ENCODE results near the gene NDUFV1. TPM values are rescaled to one million over a fixed set of nuclear protein-coding genes. Genes with fewer than 3 reads are reported as not detected.
"Not testable (repeated sequence)": the region's sequence is repeated elsewhere in the genome, so short reads cannot be mapped to it uniquely, and the experiment has no call there.

NDUFV1 gene
- total RNA-seq, 1 donor = 90.1 TPM

- H3K27me3 ChIP-seq (ENCODE audit: insufficient read depth, low read length); H3K9me3 ChIP-seq (ENCODE audit: low read depth, low read length); H3K4me3 ChIP-seq (ENCODE audit: low read length); H3K4me1 ChIP-seq (ENCODE audit: insufficient read depth, low read length): not testable (repeated sequence)
These were observed 54.0 kb downstream of the NDUFV1 start for GRCh38 chr11:67660752-67661151.

Other genes with a start within 250 kb of the NDUFV1 start
- gene CLCF1, start 233.3 kb upstream of the NDUFV1 start, total RNA-seq = 11.0 TPM
- gene RAD9A, start 214.9 kb upstream of the NDUFV1 start, total RNA-seq = 7.8 TPM
- gene PPP1CA, start 205.1 kb upstream of the NDUFV1 start, total RNA-seq = 126 TPM
- gene TBC1D10C, start 202.9 kb upstream of the NDUFV1 start, total RNA-seq = 51.6 TPM
- 3.3 TPM for gene CARNS1, start 191.3 kb upstream of the NDUFV1 start, total RNA-seq
- gene RPS6KB2, start 178.4 kb upstream of the NDUFV1 start, total RNA-seq = 52.1 TPM
- 137 TPM for gene PTPRCAP, start 169.3 kb upstream of the NDUFV1 start, total RNA-seq
- 28.1 TPM for gene CORO1B, start 163.5 kb upstream of the NDUFV1 start, total RNA-seq
- gene GPR152, start 154.2 kb upstream of the NDUFV1 start, total RNA-seq = not detected
- gene CABP4, start 151.6 kb upstream of the NDUFV1 start, total RNA-seq = 2.6 TPM
- 18.4 TPM for gene TMEM134, start 137.7 kb upstream of the NDUFV1 start, total RNA-seq
- 77.2 TPM for gene AIP, start 123.9 kb upstream of the NDUFV1 start, total RNA-seq
- gene PITPNM1, start 101.6 kb upstream of the NDUFV1 start, total RNA-seq = 62.0 TPM
- gene CDK2AP2, start 98.8 kb upstream of the NDUFV1 start, total RNA-seq = 9.7 TPM
- not detected for gene CABP2, start 83.5 kb upstream of the NDUFV1 start, total RNA-seq
- 294 TPM for gene GSTP1, start 23.1 kb upstream of the NDUFV1 start, total RNA-seq
- gene NUDT8, start 23.0 kb downstream of the NDUFV1 start, total RNA-seq = 2.3 TPM
- gene TBX10, start 32.8 kb downstream of the NDUFV1 start, total RNA-seq = not detected
- gene ACY3, start 43.8 kb downstream of the NDUFV1 start, total RNA-seq = 0.31 TPM
- gene ALDH3B2, start 67.7 kb downstream of the NDUFV1 start, total RNA-seq = not detected